GM23338 (cell line): ENCODE measurements around the gene OPN3. TPM values are rescaled to one million over a fixed set of nuclear protein-coding genes. Genes with fewer than 3 reads are reported as not detected.

Source experiments
- ATAC-seq: fragments of 200-7000 bp; cut with Tn5 transposase; 3 replicates; pipeline ENCODE4 v1.9.1; 2020
- DNase-seq: peaks from one replicate; pipeline ENCODE4 v3.0.0-alpha.2; 2015; ENCODE audit warnings: low spot score
- H2AFZ ChIP-seq: fragments of 200-600 bp; sonication (generic); 2 replicates; pipeline ENCODE4 v1.8.0; 2016; ENCODE audit warnings: antibody characterized with exemption, mild to moderate bottlenecking, moderate library complexity
- H3F3A ChIP-seq: fragments of 200-600 bp; sonication (generic); replicated peaks from 2 replicates; pipeline ENCODE4 v1.8.0; 2017; ENCODE audit warnings: antibody characterized with exemption, mixed run types, low read depth
- H3K27ac ChIP-seq: fragments of 200-600 bp; sonication (generic); 2 replicates; pipeline ENCODE4 v1.6.1; 2016; ENCODE audit warnings: low read depth
- H3K27me3 ChIP-seq: fragments of 200-600 bp; sonication (generic); 2 replicates; pipeline ENCODE4 v1.8.0; 2016; ENCODE audit warnings: mild to moderate bottlenecking, mixed run types, moderate library complexity; ENCODE audit not compliant: insufficient read depth
- H3K36me3 ChIP-seq: fragments of 200-600 bp; sonication (generic); 2 replicates; pipeline ENCODE4 v1.8.0; 2016; ENCODE audit warnings: mild to moderate bottlenecking; ENCODE audit not compliant: insufficient read depth
- H3K4me1 ChIP-seq: fragments of 200-600 bp; sonication (generic); 2 replicates; pipeline ENCODE4 v1.8.0; 2016; ENCODE audit warnings: mild to moderate bottlenecking, moderate library complexity; ENCODE audit not compliant: insufficient read depth
- H3K4me2 ChIP-seq: fragments of 200-600 bp; sonication (generic); 2 replicates; pipeline ENCODE4 v1.7.1; 2017; ENCODE audit warnings: mixed run types
- H3K4me3 ChIP-seq: fragments of 200-600 bp; sonication (generic); 2 replicates; pipeline ENCODE4 v1.6.1; 2016; ENCODE audit warnings: mixed run types
- H3K79me2 ChIP-seq: fragments of 200-600 bp; sonication (generic); replicated peaks from 2 replicates; pipeline ENCODE4 v1.8.0; 2017; ENCODE audit warnings: mild to moderate bottlenecking; ENCODE audit not compliant: insufficient read depth
- H3K9me2 ChIP-seq: fragments of 200-600 bp; sonication (generic); 2 replicates; pipeline ENCODE4 v1.8.0; 2017; ENCODE audit not compliant: insufficient read depth
- H4K20me1 ChIP-seq: fragments of 200-600 bp; sonication (generic); replicated peaks from 2 replicates; pipeline ENCODE4 v1.8.0; 2017; ENCODE audit warnings: mild to moderate bottlenecking; ENCODE audit not compliant: insufficient read depth
- H3K27ac Mint-ChIP-seq: 2 replicates; pipeline ENCODE4 v1.8.0; 2020; ENCODE audit warnings: inconsistent platforms, mild to moderate bottlenecking, moderate library complexity, mixed read lengths
- H3K27me3 Mint-ChIP-seq: 3 replicates; pipeline ENCODE4 v1.8.0; 2022; ENCODE audit warnings: low read depth, mild to moderate bottlenecking, moderate library complexity, mixed read lengths, inconsistent platforms; ENCODE audit not compliant: insufficient read depth, poor library complexity
- H3K36me3 Mint-ChIP-seq: 3 replicates; pipeline ENCODE4 v1.8.0; 2021; ENCODE audit warnings: low read depth, mild to moderate bottlenecking, inconsistent platforms, moderate library complexity, mixed read lengths
- H3K4me1 Mint-ChIP-seq: 3 replicates; pipeline ENCODE4 v1.8.0; 2020; ENCODE audit warnings: mild to moderate bottlenecking, inconsistent platforms, mixed read lengths
- H3K4me3 Mint-ChIP-seq: 3 replicates; pipeline ENCODE4 v1.8.0; 2021; ENCODE audit warnings: moderate library complexity, mild to moderate bottlenecking, inconsistent platforms, mixed read lengths
- H3K9me3 Mint-ChIP-seq: 3 replicates; pipeline ENCODE4 v1.8.0; 2020; ENCODE audit warnings: moderate library complexity, mild to moderate bottlenecking, inconsistent platforms, mixed read lengths
- CREB1 ChIP-seq: fragments of 250-450 bp; sonication (Bioruptor Pico); IDR thresholded peaks from 2 replicates; pipeline ENCODE4 v1.5.0; 2020; ENCODE audit warnings: low read depth, mild to moderate bottlenecking, moderate library complexity
- ETS1 ChIP-seq: IDR thresholded peaks from 2 replicates; pipeline ENCODE4 v1.6.1; 2016; ENCODE audit warnings: antibody characterized with exemption
- EZH2 ChIP-seq: fragments of 200-600 bp; sonication (generic); IDR thresholded peaks from one replicate; pipeline ENCODE4 v1.8.0; 2017; ENCODE audit warnings: antibody characterized with exemption, mild to moderate bottlenecking, low read depth; ENCODE audit not compliant: unreplicated experiment
- JUNB ChIP-seq: IDR thresholded peaks from one replicate; pipeline ENCODE4 v1.6.1; 2016; ENCODE audit warnings: antibody characterized with exemption; ENCODE audit not compliant: unreplicated experiment
- NANOG ChIP-seq: IDR thresholded peaks from 2 replicates; pipeline ENCODE4 v1.6.1; 2016; ENCODE audit warnings: antibody characterized with exemption, borderline replicate concordance
- POLR2AphosphoS5 ChIP-seq: IDR thresholded peaks from 2 replicates; pipeline ENCODE4 v1.6.1; 2016; ENCODE audit warnings: antibody characterized with exemption, low read depth
- REST ChIP-seq: IDR thresholded peaks from one replicate; pipeline ENCODE4 v1.6.1; 2018; ENCODE audit warnings: antibody characterized with exemption; ENCODE audit not compliant: unreplicated experiment
- STAT1 ChIP-seq: IDR thresholded peaks from one replicate; pipeline ENCODE4 v1.6.1; 2016; ENCODE audit warnings: antibody characterized with exemption; ENCODE audit not compliant: unreplicated experiment
- ZNF114 ChIP-seq: fragments of 250-450 bp; sonication (Bioruptor Pico); IDR thresholded peaks from 2 replicates; pipeline ENCODE4 v1.5.0; 2020; ENCODE audit warnings: mild to moderate bottlenecking, moderate library complexity
- ZNF462 ChIP-seq: fragments of 250-450 bp; sonication (Bioruptor Pico); IDR thresholded peaks from 2 replicates; pipeline ENCODE4 v1.5.0; 2020; ENCODE audit warnings: mild to moderate bottlenecking, moderate library complexity
- polyA plus RNA-seq: library from polyadenylated mRNA; unstranded; fragments of >200 nt; fragmentation: Nextera tagmentation; extraction: Ambion mirVana; gene quantifications from 2 replicates; pipeline ENCODE4 v1.2.1, GENCODE V29; 2016
- total RNA-seq: library from RNA; depleted of rRNA; stranded (reverse); fragments of >200 nt; shearing (Covaris generic); gene quantifications from 2 replicates; pipeline ENCODE4 v1.2.3, GENCODE V29; 2014

Gene OPN3
- total and polyA plus RNA-seq, 2 experiments from 2014 or later = 23.7 to 46.8 TPM

DNA sequence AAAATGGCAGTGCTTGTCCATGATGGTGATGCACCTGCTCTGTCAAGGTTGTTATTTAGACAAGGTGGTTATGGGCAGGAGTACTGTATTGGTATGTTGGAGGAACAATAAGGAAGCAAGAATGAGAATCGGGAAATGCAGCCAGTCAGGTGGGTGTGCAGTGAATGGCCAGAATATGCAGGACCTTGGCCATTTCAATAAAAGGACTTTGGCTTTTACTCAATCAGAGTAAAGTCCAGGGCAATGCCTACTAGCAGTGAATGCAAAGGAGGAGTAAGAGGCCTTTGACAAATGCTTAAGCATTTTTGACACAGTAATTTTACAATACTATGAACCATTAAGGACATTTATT lies 2.4 kb upstream of the OPN3 start:
- H3K36me3 ChIP-seq = 0 out of 2 replicates have a peak, but pooled peaks cover 4% of the 10 kb centered on the region
- H3K27me3 ChIP-seq = no peaks in the 10 kb centered on the region
- Mint-ChIP-seq H3K4me3 (no peak overlapping the region), H3K9me3 (peaks cover 23% of the 10 kb centered on the region), H3K27ac (no peak overlapping the region), H3K27me3 (peaks cover 8% of the 10 kb centered on the region), H3K4me1 (peaks cover 25% of the 10 kb centered on the region), H3K36me3 (peaks cover 17% of the 10 kb centered on the region)
- DNase-seq = no peak
- H3F3A ChIP-seq = no peaks in the 10 kb centered on the region
- H2AFZ ChIP-seq = no peak overlapping the region
- no peak for ATAC-seq
- H3K4me1 ChIP-seq = peaks cover 9% of the 10 kb centered on the region
- peaks cover 20% of the 10 kb centered on the region for H3K79me2 ChIP-seq
- H3K4me2 ChIP-seq = no peak overlapping the region
- H3K9me2 ChIP-seq = no peaks in the 10 kb centered on the region
- no peak overlapping the region for H3K27ac ChIP-seq
- no peak overlapping the region for H3K4me3 ChIP-seq
- TF ChIP-seq POLR2AphosphoS5 (no peak), EZH2 (no peak), ZNF462 (CRISPR knock-in tag) (no peak), NANOG (no peak), REST (no peak), ZNF114 (CRISPR knock-in tag) (no peak), STAT1 (no peak), JUNB (no peak), ETS1 (no peak), CREB1 (CRISPR knock-in tag) (no peak)
- peaks cover 5% of the 10 kb centered on the region; the same call in 1 of the 2 replicates for H4K20me1 ChIP-seq
